ENCODE results near the gene IGFLR1.

IGFLR1 gene

DNA sequence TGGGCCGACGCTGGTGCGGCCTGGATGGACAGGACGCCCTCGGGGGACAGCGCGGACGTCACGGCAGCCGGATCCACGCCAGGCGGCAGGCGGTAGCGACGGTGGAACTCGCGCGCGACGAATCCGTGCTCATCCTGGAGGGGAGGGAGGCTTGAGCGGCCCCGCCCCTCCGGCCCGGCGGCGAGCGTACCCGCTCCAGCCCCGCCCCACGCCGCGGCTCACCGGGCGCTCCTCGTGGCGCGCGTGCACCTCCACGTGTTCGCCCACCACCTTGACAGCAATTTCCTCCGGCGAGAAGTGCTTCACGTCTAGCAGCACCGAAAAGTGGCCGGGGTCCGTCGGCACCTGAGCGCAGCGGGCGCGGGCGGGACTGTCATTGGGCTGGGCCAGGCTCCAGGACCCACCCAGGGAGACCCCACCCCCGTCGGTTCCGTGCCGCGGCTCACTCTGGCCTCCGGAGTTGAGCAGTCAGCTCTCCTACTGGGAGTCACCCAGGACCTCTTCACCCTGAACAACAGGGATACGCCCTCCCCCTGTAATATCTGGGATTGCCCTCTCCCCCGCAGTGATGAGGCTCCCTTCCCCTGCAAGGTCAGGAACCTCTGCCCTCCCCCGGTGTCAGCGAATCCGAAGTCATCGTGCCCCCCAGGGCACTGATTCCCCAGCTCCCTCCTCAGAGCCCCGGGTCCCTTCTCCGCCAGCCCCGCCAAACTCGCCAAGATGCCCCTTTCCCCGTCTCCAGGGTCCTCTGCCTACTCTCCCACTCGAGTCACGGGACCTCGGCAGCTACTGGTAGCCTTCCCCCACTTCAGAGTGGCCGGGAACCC is 13.5 kb upstream of the IGFLR1 start:
- DNase-seq: no peak

- no peak for DNase-seq
Measured at GRCh38 chr19:35755131-35755549, 12.9 kb upstream of the IGFLR1 start.

DNA sequence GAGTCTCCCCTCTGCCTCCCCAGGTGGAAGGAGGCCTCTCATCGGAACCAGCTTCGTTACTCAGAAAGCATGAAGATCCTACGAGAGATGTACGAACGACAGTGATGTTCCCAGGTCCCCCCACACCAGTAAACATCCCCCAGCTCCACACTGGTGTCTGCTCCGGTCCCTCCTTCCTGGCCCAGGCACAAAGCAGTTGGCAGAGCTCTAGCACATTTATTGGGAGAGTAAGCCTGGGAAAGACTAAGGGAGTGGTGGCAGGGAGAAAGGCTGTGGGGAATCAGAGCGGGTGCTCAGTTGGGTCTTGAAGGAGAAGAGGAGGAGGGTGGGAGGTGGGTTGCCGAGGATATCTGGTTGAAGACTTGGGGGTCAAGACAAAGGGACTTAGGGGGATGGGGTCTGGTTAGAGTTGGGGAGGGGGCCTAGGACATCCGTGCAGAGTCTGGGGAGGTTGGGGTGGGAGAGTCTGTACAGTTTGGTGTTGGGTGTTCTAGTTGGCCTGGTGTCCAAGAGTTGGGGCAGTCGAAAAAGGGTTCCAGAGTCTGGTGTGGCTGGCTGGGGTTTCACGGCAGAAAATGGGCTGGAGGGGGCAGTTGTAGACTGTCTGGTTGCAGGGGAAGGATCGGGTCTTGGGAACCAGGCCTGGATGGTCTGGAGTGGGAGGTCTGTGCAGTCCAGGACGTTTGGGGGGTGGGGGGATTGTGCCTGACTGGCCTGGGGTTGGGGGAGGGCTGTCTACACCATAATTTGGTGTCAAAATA is 12.3 kb upstream of the IGFLR1 start:
- no peak for DNase-seq

DNA sequence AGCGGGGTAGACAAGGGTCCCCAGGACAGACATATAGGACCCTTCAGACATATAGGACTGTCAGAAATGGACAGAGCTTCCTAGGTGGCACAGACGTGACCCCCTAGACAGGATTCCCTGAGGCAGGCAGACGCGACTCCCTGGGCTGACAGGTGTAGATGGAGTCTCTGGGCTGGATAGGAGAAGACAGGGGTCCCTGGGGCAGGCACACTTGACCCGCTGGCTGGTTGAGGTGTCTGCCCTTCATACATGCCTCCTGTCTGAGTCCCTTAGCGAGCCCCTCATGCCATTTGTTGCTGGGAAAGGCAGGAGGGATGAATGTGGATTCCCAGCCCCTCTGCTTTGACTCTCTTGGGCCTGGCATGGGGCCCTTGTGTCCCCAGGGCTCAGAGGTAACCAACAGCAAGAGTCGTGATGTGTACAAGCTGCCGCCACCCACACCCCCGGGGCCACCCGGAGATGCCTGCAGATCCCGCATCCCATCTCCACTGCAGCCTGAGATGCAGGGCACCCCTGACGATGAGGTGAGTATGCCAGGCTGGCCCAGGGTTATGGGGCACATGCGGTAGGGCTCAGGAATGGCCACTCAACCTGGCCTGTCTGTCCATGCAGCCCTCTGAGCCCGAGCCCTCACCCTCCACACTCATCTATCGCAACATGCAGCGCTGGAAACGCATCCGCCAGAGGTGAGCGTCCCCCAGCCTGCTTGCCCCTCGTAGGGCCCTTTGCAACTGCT is 11.6 kb upstream of the IGFLR1 start:
- no peak for DNase-seq

- no peak for DNase-seq
Measured at GRCh38 chr19:35752746-35753350, 10.6 kb upstream of the IGFLR1 start.

GRCh38 chr19:35751839-35752745 is 9.8 kb upstream of the IGFLR1 start:
- no peak for DNase-seq

DNA sequence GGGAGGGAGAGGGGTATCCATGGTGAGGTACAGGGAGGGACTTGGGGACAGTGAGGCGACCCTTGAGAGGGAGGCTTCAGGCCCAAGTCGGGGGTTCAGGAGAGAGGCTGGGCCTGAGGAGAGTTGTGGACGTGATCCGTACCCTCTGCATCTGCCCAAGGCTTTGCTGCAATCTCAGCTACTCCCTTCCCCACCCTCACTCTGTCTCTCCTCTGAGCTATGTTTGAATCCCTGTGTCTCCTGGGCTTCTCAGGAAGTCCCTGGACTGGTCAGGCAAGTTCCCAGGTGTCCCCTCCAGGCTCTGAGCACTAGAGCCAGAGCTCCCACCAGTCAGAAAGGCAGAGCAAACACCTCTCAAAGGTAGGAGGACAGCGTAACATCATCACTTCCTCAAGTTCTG is 7.9 kb upstream of the IGFLR1 start:
- no peak for DNase-seq

DNA sequence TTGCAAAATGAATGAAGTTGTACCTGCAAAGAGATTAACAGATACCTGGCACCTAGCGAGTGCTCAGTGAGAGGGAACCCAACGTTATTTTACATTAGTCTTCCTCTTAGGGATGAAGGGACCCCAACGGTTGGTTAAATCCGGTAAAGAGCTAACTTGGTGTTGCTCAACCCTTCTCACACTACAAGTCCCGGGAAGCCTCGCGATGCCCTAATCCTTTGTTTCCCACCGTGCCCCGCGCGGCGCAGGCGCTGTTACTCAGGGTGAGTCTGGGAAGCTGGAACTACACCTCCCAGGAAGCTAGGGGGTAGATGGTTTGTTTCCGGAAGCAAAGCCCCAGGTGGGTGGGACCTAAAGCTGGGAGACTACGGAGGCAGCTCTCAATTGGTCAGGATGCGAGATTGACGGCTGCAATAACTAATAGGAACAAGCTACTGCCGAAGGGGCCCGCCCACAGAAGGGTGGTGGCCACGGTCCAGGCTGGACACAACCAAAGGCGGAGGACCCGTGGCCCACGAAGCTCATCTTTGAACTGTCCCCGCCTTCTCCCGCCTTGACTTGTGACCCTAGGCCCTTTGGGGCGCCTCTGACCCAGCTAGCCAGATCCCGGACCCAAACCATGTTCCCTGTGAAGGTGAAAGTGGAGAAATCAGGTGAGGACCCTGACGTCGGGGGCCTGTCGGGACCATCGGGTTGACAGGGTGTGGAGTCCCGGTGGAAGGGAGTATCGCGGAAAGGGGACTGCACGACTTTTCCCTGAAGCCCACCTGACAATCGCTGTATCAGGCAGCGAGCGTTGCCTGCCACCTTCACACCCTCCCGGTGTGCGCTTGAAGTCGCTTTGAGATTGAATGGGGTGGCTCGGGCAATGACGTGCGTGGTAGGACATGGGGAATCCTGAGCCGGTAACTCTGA is 6.1 kb upstream of the IGFLR1 start, which contains the start of gene LIN37:
Gene LIN37 (plus strand): TSS at position 471 of the 915 bp plus-strand sequence. CDS start 149 bp downstream, at position 620.
- peak; percentile 98 for DNase-seq

GRCh38 chr19:35746531-35746930 is 4.3 kb upstream of the IGFLR1 start:
- no peak for DNase-seq

GRCh38 chr19:35746087-35746462 is 3.8 kb upstream of the IGFLR1 start:
- DNase-seq: no peak

- DNase-seq: peak; percentile 98
Measured at GRCh38 chr19:35745328-35746086, 3.3 kb upstream of the IGFLR1 start, which contains the start of the genes PSENEN and U2AF1L4. PSENEN (plus strand) TSS chr19:35745651; CDS start chr19:35745931, 280 bp downstream. U2AF1L4 (minus strand) TSS chr19:35745418; CDS start chr19:35745391, 27 bp downstream.

- peak; percentile 93 for DNase-seq
Measured at GRCh38 chr19:35744430-35745327, 2.4 kb upstream of the IGFLR1 start.

GRCh38 chr19:35743640-35744429 is 1.6 kb upstream of the IGFLR1 start:
- DNase-seq: no peak

DNA sequence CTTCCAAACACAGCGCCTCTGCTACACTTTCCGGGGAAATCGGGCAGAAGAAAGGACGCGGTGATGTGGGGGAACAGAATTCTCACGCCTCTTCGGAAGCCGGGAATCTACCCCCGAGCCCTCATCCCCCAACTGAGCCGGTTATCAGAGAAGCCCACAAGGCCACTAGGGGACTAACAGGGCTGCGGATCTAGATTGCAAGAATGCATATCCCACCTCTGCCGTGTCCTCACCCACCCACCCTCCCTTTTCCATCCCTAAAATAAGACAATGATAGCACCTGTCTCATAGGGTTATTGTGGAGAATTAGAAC is 1.1 kb downstream of the IGFLR1 start:
- no peak for DNase-seq

- DNase-seq: peak; percentile 96
Measured at GRCh38 chr19:35740423-35741202, 1.6 kb downstream of the IGFLR1 start.

GRCh38 chr19:35740108-35740422 is 2.2 kb downstream of the IGFLR1 start:
- no peak for DNase-seq

Measured in DMS79 (cell line).